HG03103 (cell line): ENCODE data around the gene DNASE1L2.

Experiments used
- ATAC-seq: cut with Tn5 transposase; IDR thresholded peaks from one replicate; pipeline ENCODE4 v1.9.1; 2021; ENCODE audit warnings: low read depth; ENCODE audit not compliant: unreplicated experiment

DNASE1L2 gene, protein sequence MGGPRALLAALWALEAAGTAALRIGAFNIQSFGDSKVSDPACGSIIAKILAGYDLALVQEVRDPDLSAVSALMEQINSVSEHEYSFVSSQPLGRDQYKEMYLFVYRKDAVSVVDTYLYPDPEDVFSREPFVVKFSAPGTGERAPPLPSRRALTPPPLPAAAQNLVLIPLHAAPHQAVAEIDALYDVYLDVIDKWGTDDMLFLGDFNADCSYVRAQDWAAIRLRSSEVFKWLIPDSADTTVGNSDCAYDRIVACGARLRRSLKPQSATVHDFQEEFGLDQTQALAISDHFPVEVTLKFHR

DNA sequence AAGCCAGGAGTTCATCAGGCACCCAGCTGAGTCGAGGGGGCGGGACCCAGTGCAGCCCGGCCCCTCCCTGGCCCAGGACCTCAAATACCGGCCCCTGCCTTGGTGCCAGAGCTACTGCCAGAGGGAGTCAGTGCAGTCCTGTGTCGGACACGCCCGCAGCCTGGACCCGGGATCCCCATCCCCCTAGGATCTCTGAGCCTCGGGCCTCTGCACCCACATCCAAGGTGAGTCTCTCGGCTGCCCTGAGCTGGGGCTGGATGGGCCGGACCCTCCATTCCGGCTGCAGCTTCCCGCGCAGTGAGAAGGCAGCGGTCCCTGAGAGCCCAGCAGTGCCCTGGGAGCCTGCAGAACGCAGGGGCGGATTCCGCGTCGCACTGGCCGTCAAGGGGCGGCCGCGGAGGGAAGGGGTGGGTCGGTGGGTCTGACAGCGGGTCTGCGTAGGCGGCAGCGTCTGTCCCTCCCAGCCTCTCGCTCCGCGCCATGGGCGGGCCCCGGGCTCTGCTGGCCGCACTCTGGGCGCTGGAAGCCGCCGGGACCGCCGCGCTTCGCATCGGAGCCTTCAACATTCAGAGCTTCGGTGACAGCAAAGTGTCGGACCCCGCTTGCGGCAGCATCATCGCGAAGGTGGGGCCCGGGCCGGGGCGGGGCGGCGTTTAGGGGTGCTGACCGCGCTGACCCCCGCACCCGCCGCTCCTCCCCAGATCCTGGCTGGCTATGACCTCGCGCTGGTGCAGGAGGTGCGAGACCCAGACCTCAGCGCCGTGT lies at the start of gene DNASE1L2:
Gene DNASE1L2, plus strand, starts transcription at position 108 of the 765 bp plus-strand sequence. Its CDS starts 373 bp downstream, at position 481.
- ATAC-seq, result no peak

DNA sequence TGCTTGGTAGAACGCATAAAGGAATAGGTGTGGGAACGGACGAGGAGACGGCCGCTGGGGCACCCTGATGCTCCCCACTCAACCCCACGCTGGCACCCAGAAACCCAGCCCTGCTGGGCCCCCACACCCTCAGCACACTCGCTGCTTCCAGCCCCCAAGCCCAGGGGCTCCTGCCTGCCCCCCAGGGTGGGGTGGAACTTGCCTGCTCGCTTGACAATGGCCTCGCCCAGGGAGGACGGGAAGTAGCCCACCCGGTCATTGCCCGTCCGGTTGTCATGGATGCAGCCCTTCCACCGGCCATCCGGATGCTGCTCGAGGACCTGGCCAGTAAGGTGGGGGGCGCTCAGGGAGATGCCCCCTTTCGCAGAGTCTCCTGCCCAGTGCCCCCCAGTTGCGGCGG lies 49.7 kb upstream of the DNASE1L2 start:
- ATAC-seq, result no peak

DNA sequence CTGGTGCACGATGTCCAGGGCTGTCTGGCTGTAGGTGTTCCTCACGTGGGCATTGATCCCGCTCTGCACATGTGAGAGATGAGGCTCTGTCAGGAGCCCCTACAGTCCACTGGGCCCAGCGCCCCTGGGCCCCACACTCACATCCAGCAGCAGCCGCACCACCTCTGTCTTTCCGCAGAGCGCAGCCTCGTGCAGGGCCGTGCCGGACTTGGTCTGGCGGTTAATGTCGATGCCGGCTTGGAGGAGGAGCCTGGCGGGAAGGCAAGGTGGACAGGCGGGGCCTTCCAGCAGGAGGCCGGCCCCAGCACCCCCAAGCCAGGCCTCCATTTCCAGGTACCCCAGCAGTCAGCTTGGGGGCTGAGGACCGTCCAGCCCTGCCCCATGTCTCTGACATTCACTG lies 49.0 kb upstream of the DNASE1L2 start:
- no peak for ATAC-seq

DNA sequence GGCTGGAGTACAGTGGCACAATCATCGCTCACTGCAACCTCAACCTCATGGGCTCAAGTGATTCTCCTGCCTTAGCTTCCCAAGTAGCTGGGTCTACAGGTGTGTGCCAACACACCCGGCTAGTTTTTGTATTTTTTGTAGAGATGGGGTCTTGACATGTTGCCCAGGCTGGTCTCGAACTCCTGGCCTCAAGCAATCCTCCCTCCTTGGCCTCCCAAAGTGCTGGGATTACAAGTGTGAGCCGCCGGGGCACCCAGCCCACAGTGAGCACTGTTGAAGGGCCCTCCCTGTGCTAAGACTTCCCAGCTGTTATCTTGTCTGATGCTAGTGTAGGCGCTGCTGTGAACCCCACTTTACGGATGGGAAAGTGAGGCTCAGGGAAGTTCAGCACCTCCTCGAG lies 47.8 kb upstream of the DNASE1L2 start:
- no peak for ATAC-seq

DNA sequence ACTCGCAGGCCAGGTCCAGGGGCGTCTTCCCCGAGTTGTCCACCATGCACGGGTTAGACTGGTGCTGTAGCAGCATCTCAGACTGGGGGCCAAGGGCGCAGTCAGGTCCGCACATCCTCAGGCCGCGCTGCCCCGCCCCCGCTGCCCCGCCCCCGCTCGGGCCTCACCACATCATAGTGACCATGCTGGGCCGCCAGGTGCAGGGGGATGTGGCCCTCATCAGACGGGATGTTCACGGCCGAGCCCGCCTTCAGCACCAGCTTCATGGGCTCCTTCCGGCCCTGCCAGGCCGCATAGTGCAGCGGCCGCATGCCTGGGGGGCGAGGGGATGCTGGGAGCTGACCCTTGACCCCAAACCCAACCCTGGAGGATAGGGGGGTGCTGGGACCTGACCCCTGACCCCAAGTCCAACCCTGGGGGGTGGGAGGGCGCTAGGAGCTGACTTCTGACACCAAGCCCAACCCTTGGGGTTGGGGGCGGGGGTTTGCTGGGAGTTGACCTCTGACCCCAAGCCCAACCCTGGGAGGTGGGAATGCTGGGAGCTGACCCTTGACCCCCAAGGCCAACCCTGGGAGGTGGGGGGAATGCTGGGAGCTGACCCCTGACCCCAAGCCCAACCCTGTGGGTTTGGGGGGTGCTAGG lies 46.9 kb upstream of the DNASE1L2 start:
- no peak for ATAC-seq

DNA sequence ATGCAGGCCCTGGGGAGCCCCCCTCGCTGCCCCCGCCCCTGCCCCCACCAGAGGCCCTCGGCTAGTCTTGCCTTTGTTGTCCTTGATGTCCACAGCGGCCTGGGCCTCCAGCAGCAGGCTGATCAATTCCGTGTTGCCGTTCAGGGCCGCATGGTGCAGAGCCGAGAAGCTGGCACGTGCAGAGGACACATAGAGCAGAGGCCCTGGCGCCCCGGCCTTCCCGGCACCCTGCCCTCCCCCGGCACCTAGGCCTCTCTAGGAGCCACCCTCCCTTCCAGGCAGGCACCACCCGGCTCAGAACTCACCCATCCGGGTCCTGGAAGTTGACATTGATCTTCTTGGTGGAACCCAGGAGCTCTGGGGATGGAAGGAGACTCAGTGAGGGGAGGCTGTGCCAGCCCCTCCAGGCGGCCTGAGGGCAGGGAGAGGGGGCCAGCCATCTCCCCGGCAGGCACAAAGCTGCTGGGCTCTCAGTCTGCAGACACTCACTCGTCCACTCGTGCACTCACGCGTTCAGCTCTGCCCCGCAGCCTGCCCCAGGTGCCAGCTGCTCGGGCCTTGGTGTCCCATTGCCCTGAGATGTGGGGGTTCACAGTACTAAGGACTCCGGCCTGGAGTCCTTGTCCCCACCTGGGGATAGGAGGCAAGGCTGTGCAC lies 46.1 kb upstream of the DNASE1L2 start:
- no peak for ATAC-seq

DNA sequence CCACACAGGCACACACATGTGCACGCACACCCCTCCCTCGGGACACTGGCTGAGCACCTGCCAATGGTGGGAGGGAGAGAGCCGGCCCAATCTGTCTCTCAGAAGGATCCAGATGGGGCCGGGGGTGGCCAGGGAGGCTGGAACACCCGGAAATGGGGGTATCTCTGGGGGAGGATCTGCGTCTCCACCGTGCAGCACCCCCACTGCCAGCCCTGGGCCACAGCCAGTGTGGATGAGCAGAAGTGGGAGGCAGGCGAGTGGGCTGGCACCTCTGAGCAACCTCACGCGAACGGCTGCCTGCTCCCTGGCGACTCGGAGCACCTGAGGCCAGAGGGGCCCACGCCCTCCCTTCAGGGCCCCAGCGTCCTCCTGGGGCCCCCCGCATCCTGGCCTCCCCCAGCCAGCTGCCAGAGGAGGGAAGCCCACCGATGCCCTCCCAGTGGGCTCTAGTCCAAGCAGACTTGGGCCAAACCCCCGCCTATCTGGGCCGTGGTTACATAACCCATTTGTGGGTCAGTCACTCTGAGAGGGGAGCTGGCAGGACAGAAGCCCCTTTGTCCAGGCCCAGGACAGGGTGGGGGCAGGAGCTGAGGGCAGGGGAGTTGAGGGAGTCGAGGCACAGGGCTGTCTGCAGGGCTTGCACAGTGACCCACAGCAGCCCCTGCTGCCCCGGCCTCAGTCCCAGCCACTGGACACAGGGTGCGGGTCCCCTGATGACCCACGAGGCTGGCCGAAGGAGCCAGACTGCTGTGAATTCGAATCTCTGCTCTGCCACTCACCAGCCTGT lies 45.4 kb upstream of the DNASE1L2 start:
- ATAC-seq, result no peak

DNA sequence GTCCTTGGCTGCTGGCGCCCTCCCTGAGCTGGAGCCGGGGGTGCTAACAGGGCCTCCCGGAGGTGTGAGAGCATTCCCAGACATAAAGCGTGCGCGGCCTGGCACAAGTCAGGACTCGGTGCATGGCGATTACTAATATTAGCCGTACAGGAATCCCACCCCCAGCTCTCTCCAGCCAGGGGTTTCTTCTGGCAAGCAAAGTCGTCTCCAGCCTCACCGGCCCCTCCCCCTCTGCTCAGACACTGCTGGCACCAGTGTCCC lies 44.9 kb upstream of the DNASE1L2 start:
- no peak for ATAC-seq

DNA sequence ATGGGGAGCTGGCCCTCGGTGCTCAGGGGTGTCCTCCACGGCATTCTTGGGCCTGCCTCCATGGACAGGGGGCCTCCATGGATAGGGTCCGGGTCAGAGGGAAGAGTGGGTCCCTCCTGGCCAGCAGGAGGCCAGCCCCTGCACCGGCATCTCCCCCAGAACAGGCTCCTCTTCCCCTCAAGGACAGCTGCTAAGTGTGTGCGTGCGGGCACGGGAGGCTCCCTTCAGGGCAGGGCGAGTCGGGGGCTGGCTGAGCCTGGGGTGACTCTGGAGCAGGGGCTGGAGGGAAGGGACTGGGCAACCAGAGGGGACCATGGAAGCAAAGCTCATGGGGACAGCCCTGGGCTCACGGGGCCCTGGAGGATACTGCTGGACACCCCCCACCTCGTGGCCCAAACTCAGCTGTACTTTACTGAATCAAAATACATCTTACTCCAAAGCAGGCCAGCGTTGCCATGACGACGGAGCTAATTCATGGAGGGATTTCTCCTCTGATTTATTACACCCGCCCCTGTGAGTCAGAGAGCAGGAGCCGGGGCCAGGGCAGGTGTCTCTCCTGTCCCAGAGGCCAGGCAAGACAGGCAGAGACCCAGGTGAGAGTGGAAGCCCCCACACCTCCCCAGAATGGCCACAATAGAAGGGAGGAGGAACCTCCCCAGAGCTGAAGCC lies 41.9 kb upstream of the DNASE1L2 start:
- no peak for ATAC-seq

DNA sequence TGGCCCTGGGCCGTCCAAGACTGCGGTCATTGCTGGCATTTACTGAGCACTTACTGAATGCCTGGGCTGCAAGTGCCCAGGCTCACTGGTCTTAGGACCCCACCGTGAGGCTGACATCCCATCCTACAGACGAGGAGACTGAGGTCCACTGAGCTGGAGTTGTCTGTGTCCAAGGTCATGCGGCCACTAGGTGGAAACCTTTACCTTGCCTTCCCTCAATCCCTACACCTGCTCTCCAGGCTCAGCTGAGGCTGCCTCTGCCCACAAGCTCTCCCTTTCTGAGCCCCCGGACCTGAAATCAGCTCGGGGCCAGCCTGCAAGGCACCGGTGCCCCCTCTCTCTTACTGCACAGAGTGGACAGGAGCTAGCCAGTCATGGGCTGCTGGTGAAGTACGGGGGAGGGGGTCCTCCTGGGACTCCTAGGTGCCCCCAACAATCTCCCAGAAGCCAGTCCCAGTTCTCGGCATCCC lies 41.4 kb upstream of the DNASE1L2 start:
- ATAC-seq, result no peak

DNA sequence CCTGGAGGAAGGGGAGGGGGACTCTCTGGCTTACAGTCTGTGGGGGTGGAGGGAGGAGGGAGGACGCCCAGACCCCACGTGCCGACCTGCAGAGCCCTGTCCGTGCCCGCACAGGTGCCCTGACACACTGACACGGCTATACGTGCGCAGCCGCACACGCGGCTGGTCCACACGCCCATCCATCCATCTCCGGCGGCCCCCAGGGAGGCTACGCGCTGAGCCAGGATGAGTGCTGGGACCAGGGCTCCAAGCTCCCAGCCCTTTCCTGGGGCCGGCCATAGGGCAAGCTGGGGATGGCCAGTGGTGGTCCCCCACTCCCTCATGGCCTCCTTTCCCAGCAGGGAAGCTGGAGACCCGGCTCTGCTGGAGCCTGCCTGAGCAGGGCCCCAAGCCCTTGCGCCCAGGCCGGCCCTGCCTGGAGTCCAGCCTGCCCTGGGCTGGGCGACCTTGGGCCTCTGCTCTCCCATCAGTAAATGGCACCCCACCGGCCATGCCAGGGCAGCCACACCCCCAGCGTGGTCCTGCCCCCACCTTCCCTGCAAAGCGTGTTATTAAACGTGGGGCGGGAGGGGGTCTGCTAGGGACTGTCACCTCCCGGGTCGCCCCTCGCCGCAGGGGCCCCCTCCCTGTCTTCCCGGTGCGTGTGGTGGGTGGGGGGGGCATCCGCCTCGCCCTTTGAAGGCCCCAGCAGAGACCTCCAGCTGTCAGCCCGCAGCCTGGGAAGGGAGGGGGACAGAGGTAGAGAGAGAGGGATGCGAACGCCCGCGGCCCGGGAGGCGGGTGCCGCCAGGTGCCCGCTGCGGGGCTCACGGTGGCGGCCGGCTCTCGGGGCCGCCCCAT lies 40.7 kb upstream of the DNASE1L2 start:
- ATAC-seq, result no peak

DNA sequence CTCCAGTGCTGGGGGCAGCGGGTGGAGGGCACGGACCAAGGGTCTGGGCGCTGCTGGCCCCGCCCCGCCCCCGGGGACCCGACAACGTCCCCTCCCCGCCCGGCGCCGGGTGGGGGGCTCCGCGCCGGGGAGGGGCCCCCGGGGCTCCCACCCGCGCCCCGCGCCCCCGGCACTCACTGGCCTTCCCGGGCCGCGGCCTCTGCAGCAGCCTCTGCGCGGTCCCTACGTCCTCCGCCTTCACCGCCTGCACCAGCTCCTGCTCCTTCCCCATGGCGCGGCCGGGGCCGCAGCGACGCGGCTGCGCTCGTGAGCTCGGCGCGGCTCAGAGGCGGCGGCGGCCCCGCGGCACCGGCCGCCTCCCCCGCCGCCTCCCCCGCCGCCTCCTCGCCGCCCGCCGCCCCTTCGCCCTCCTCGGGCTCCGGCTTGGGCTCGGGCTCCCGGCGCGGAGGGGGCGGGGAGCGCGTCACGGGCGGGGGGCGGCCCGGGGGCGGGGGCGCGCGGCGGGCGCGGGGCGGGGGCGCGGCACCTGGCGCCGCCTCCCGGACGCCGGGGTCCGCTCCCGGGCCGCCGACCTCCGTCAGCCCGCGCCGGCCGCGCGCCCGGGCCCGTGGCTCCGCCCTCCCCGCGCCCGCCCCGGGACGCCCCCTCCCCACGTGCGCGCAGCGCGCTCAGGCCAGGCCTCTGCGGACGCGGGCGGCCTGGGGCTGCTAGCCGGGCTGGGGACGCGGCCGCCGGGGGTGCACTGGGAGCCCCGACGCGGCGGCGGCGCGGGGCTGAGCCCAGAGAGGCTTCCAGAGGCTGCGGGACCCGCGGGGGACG lies 39.9 kb upstream of the DNASE1L2 start, which contains the start of gene CASKIN1:
Gene CASKIN1, minus strand, starts transcription at position 444 of the 819 bp plus-strand sequence. Its CDS starts 173 bp downstream, at position 271.
- no peak for ATAC-seq

DNA sequence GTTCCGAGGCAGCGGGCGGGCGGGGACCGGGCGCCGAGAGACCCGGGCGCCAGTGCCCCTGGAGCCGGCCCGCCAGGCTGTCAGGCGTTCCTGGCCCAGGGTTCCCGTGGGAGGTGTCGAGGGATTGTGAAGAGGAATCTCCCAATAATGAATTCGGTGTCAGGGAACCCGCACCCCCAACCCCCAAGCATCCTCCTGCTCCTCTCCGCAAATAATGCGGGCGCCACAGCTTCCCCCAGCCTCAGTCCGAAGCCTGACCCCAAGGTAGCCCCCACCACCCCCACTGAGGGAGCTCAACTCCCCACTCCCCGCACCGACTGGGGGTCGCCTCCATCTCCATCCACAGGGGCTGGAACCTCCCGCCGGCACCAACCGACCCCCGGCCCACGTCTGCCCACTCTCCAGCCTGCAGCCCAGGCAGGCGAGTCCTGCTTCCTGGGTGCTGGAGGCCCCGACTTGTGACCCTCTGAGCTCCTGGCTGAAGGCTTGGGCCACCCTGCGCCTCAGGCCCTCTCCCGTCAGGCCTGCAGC lies 39.2 kb upstream of the DNASE1L2 start:
- no peak for ATAC-seq

DNA sequence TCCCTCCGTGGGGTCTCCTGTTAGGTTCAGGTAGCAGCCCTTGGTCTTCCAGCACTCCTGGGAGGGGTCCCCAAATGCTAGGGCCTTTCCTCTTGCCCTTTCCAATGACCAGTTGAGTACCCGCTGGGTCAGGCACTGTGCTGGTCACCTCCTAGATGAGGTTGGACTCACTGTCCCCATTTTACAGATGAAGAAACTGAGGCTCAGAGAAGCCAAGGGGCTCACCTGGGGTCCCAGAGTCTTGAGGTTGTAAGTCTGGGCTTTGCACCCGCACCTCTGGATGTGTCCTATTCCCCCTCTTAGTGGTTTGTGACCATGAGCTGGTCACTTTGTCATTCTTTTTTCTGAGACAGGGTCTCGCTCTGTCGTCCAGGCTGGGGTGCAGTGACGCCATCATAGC lies 38.5 kb upstream of the DNASE1L2 start:
- ATAC-seq, result no peak

DNA sequence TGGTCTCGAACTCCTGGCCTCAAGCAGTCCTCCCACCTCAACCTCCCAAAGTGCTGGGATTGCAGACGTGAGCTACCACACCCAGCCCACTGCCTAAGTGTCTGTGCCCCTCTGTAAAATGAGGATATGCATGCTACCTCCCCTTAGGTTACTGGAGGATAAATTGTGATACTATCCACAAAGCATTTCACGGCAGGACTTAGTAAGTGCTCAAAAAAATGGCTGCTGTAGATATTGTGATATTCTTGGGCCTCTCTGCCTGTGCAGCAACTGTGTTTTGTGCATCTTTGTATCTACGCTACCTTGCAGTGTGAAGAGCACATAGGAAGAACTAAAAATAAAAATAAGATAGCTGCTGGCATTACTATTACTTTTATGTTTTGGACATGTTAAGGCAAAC lies 38.0 kb upstream of the DNASE1L2 start:
- no peak for ATAC-seq

DNA sequence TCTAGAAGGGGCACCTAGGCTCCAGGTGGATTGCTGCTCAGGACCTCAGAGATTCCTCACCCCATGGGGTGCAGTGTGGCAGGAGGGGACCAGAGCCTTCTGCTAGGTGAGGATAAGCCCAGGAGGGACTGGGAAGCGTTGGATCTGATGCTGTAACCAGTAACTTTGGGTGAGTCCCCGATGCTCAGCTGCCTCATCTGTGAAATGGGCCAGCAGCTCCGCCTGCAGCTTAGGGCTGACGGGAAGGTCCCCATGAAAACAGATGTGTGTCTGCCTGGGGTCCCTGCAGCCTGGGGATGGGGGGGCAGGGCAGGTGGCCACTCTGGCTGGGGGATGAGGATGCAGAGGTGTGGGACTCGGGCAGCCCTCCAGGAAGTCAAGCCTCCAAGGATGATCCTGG lies 37.1 kb upstream of the DNASE1L2 start:
- no peak for ATAC-seq

DNA sequence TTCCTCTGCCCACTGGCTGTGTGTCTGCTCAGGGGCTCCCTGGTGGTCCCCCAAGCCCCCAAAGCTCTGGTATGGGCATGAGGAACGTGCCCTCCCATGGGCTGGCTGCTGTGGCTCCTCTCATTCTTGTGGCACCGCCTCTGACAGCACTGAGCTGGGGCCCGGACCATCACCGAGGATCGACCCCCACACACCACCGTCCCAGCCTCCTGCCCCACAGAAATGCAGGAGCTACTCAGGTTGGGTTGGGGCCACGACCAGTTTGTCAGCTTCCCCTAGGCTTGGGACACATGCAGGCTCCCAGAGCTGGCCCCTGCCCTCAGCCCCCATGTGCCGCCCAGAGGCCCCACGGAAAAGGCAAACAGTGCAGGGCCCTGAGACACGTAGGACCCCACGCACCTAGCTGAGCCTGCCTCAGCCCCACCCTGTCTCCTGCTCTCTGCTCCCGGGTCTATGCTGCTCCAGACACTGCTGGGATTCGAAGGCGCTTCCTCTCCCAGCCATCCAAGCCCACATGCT lies 36.6 kb upstream of the DNASE1L2 start:
- ATAC-seq, result no peak

DNA sequence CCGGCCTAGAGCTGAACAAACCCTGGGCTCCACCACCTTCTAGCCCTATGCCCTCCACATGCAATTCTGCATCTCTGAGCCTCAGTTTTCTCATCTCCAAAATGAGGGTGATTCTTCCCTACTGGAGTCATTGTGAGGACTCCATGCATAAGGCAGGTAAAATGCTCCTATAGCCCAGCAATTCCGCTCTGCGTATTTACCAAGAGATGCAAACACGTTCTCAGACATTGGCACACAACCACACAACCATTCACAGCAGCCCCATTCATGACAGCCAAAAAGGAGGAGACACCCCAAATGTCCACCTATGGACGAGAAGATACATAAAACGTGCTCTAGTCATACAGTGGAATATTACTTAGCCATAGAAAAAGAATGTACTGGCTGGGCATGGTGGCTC lies 35.9 kb upstream of the DNASE1L2 start:
- no peak for ATAC-seq
